ENCODE results near the gene RASGRP2. TPM values are rescaled to one million over a fixed set of nuclear protein-coding genes. Genes with fewer than 3 reads are reported as not detected.

RASGRP2 gene
- total and polyA plus RNA-seq, 5 experiments from 2014 or later = 168 to 682 (median 253) TPM

- no peak overlapping the region for H3K4me3 Mint-ChIP-seq
- peaks cover 30 to 82% (median 66%) of the 10 kb centered on the region in 5 donors for H3K27me3 Mint-ChIP-seq
- peak overlapping the region in 1 of 10 donors; percentile 40 for H3K27ac Mint-ChIP-seq
- ATAC-seq (no peak), DNase-seq (no peak)
- H3K4me1 Mint-ChIP-seq = peaks cover 14 to 23% (median 17%) of the 10 kb centered on the region in 4 donors
- peaks cover 0 to 6% (median 0%) of the 10 kb centered on the region in 3 donors for H3K36me3 Mint-ChIP-seq
- POLR2A ChIA-PET = interaction anchor here (1.3 kb wide), 1 partner anchor 29 kb away, joined by 3 read pairs; no protein-coding TSS in a partner anchor
- H3K9me3 Mint-ChIP-seq = no peaks in the 10 kb centered on the region
Measured at GRCh38 chr11:64715756-64716472, 28.0 kb downstream of the RASGRP2 start.

DNA sequence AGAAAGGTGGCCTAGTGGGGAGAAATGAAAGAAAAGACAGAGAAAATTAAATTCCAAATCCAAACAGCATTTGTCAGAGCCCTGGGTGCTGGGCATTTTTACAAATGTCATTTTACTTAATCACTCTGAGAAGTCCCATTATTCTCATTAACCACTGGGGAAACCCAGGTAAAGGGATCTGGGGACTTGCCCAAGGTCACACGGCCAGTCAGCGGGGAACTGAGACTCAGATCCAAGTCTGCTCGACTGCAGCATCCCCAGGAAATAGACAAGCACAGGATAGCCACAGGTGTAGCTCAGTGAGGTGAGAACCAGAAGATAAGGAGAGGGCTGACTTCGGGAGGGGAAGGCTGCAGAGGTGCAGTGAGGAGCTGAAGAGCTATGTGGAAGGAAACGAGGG lies 28.8 kb downstream of the RASGRP2 start:
- Mint-ChIP-seq H3K27ac (peak overlapping the region in 1 of 10 donors; percentile 73), H3K4me3 (peak overlapping the region in 7 of 10 donors; percentile 35 to 59 (median 39))
- POLR2A ChIA-PET = interaction anchor here (1.3 kb wide), 1 partner anchor 30 kb away, joined by 3 read pairs; no protein-coding TSS in a partner anchor

DNA sequence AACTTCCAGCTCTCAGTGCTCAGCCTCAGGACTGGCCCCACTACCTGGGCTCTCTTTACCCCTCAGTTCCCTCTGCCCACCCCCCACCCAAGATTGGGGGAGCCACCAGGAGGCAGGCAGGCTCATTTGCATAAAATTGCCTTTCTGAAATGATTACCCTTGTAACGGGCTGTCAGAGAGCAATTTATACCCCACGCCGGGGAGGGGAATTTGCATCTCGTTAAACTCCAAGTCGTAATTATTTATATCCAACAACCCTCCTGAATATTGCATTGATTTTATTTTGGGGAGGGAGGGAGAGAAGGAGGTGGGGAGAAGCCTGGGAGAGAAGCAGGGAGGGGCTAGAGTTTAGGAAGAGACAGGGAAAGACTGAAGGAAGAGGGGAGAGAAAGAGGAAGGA lies 29.3 kb downstream of the RASGRP2 start:
- H3K9me3 Mint-ChIP-seq = no peaks in the 10 kb centered on the region
- H3K4me3 Mint-ChIP-seq = peak overlapping the region in 8 of 10 donors; percentile 19 to 70 (median 51)
- peaks cover 0 to 6% (median 0%) of the 10 kb centered on the region in 3 donors for H3K36me3 Mint-ChIP-seq
- ATAC-seq = no peak
- peaks cover 10 to 23% (median 19%) of the 10 kb centered on the region in 4 donors for H3K4me1 Mint-ChIP-seq
- POLR2A ChIA-PET = no interaction called here
- peaks cover 36 to 83% (median 68%) of the 10 kb centered on the region in 5 donors for H3K27me3 Mint-ChIP-seq
- no peak for DNase-seq
- peak overlapping the region in 1 of 10 donors; percentile 73 for H3K27ac Mint-ChIP-seq

More for the DNA sequence above, 28.8 kb downstream of the RASGRP2 start:
- ATAC-seq (no peak), DNase-seq (no peak)
- peaks cover 34 to 83% (median 65%) of the 10 kb centered on the region in 5 donors for H3K27me3 Mint-ChIP-seq
- H3K4me1 Mint-ChIP-seq = peaks cover 10 to 23% (median 19%) of the 10 kb centered on the region in 4 donors
- no peaks in the 10 kb centered on the region for H3K9me3 Mint-ChIP-seq
- peaks cover 0 to 6% (median 0%) of the 10 kb centered on the region in 3 donors for H3K36me3 Mint-ChIP-seq

DNA sequence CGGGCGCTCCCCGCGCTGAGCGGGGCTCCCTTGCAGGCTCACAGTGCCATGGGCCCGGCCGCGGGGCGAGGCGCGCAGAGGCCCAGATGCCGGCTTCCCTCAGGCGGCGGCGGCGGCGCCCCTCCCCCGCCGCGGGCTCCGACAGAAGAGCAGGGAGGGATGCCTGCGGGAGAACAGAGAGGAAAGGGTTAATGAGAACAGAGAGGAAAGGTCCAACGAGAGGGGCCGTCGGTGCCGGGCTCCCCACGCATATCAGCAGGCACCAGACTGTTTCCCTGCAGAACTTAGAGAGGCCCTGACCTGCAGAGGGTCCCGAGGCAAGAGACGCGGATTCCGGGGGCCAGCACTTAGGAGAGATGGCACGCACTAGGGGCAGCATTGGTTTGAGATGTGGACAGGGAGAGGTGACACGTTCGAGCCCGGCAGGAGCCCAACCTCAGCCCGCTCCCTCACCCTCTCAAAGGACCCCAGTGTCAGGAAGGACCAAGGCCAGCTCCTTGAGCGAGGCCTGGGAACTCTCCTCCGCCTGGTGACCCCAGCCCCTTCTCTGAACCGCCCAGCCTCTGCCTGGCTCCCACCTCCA lies 30.1 kb downstream of the RASGRP2 start:
- Mint-ChIP-seq H3K27ac (peak overlapping the region in 1 of 10 donors; percentile 47), H3K27me3 (peaks cover 37 to 87% (median 71%) of the 10 kb centered on the region in 5 donors), H3K9me3 (no peaks in the 10 kb centered on the region), H3K4me1 (peaks cover 10 to 23% (median 19%) of the 10 kb centered on the region in 4 donors), H3K4me3 (peak overlapping the region; percentile 4 to 80 (median 60)), H3K36me3 (peaks cover 0 to 6% (median 0%) of the 10 kb centered on the region in 3 donors)
- peak in 1 of 2 donors; percentile 15 for ATAC-seq
- POLR2A ChIA-PET = no interaction called here
- DNase-seq = no peak

- peaks cover 41 to 86% (median 70%) of the 10 kb centered on the region in 5 donors for H3K27me3 Mint-ChIP-seq
- peaks cover 10 to 23% (median 19%) of the 10 kb centered on the region in 4 donors for H3K4me1 Mint-ChIP-seq
- H3K9me3 Mint-ChIP-seq = no peaks in the 10 kb centered on the region
- peaks cover 0 to 6% (median 0%) of the 10 kb centered on the region in 3 donors for H3K36me3 Mint-ChIP-seq
- POLR2A ChIA-PET = no interaction called here
- DNase-seq = peak in 1 of 10 donors; percentile 17
- no peak overlapping the region for H3K27ac Mint-ChIP-seq
- H3K4me3 Mint-ChIP-seq = no peak overlapping the region
- peak; percentile 58 to 68 for ATAC-seq
Measured at GRCh38 chr11:64713016-64713707, 30.8 kb downstream of the RASGRP2 start.

GRCh38 chr11:64712430-64713015 lies 31.4 kb downstream of the RASGRP2 start:
- POLR2A ChIA-PET = no interaction called here
- DNase-seq (peak in 1 of 10 donors; percentile 17), ATAC-seq (peak; percentile 26 to 38)
- peaks cover 41 to 84% (median 70%) of the 10 kb centered on the region in 5 donors for H3K27me3 Mint-ChIP-seq
- no peak overlapping the region for H3K27ac Mint-ChIP-seq
- H3K9me3 Mint-ChIP-seq = no peaks in the 10 kb centered on the region
- peak overlapping the region; percentile 38 to 70 (median 48) for H3K4me3 Mint-ChIP-seq
- H3K4me1 Mint-ChIP-seq = peaks cover 10 to 23% (median 19%) of the 10 kb centered on the region in 4 donors
- peaks cover 0 to 6% (median 0%) of the 10 kb centered on the region in 3 donors for H3K36me3 Mint-ChIP-seq

DNA sequence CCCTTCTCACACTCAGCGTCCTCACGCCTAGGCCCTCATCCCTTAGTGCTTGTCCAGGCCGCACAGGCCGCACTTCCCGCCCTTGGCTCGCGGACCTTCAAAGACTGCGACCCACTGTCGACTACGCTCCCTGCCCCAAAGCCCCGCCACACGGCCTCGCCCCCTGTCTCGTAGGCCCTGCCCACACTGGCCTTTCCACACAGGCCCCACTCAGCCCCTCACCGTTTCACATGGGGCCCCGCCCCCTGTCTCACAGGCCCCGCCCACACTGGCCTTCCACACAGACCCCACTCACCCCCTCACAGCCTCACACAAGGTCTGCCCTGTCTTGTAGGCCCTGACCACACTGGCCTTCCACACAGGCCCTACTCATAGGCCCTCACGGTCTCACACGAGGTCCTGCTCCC lies 32.0 kb downstream of the RASGRP2 start:
- Mint-ChIP-seq H3K4me1 (peaks cover 10 to 23% (median 19%) of the 10 kb centered on the region in 4 donors), H3K9me3 (no peaks in the 10 kb centered on the region), H3K27me3 (peaks cover 39 to 78% (median 64%) of the 10 kb centered on the region in 5 donors), H3K27ac (peak overlapping the region in 1 of 10 donors; percentile 53), H3K4me3 (peak overlapping the region; percentile 38 to 70 (median 46)), H3K36me3 (peaks cover 0 to 6% (median 0%) of the 10 kb centered on the region in 3 donors)
- DNase-seq = no peak
- ATAC-seq = no peak
- POLR2A ChIA-PET = no interaction called here

- H3K4me3 Mint-ChIP-seq = peak overlapping the region in 5 of 10 donors; percentile 10 to 60 (median 46)
- H3K4me1 Mint-ChIP-seq = peaks cover 10 to 23% (median 19%) of the 10 kb centered on the region in 4 donors
- DNase-seq = no peak
- POLR2A ChIA-PET = no interaction called here
- H3K27ac Mint-ChIP-seq = no peak overlapping the region
- no peaks in the 10 kb centered on the region for H3K9me3 Mint-ChIP-seq
- no peak for ATAC-seq
- peaks cover 43 to 72% (median 63%) of the 10 kb centered on the region in 5 donors for H3K27me3 Mint-ChIP-seq
- H3K36me3 Mint-ChIP-seq = peaks cover 0 to 6% (median 0%) of the 10 kb centered on the region in 3 donors
Measured at GRCh38 chr11:64711138-64711955, 32.6 kb downstream of the RASGRP2 start.

DNA sequence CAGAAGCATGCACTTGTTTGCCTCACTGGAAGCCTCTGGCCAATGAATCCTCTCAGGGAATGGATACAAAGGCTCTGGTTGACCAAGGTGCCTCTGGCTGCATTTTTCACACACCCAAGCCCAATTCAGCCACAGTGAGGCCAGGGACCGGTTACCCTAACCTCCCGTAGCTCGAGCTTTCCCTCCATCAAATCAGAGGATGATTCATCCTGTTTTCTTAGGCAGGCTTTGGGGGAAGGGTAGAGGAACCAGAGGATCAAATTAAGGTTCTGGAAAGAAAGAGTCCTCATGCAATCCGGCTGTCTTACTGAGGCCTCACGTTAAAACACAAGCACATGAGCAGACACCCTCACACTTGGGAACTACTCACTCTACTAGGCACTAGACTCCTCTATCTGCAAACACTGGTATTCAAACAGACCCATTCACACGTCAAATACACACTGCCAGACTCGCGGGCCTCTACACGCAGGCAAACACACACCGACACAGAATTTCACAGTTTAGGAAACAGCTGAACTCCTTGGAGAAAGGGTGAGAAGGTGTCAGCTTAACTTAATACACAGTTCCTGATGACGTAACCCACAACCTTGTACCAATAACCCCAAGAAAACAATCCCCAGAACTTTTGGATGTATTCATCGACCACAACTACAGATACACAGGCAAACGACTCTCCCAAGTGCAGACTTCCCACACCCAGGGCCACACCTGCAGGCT lies 33.4 kb downstream of the RASGRP2 start:
- Mint-ChIP-seq H3K27me3 (peaks cover 36 to 64% (median 58%) of the 10 kb centered on the region in 5 donors), H3K27ac (peak overlapping the region in 1 of 10 donors; percentile 40), H3K4me1 (peaks cover 10 to 23% (median 19%) of the 10 kb centered on the region in 4 donors), H3K36me3 (peaks cover 0 to 6% (median 0%) of the 10 kb centered on the region in 3 donors), H3K4me3 (peak overlapping the region in 4 of 10 donors; percentile 10 to 46 (median 28)), H3K9me3 (no peaks in the 10 kb centered on the region)
- DNase-seq = no peak
- no peak for ATAC-seq
- POLR2A ChIA-PET = no interaction called here

- H3K4me1 Mint-ChIP-seq = peaks cover 0 to 6% (median 2%) of the 10 kb centered on the region in 4 donors
- ATAC-seq (no peak), DNase-seq (no peak)
- H3K4me3 Mint-ChIP-seq = no peak overlapping the region
- peak overlapping the region in 1 of 10 donors; percentile 44 for H3K27ac Mint-ChIP-seq
- POLR2A ChIA-PET = no interaction called here
- H3K9me3 Mint-ChIP-seq = no peaks in the 10 kb centered on the region
- peaks cover 19 to 42% (median 27%) of the 10 kb centered on the region in 5 donors for H3K27me3 Mint-ChIP-seq
- H3K36me3 Mint-ChIP-seq = no peaks in the 10 kb centered on the region
Measured at GRCh38 chr11:64705501-64705900, 38.4 kb downstream of the RASGRP2 start.

DNA sequence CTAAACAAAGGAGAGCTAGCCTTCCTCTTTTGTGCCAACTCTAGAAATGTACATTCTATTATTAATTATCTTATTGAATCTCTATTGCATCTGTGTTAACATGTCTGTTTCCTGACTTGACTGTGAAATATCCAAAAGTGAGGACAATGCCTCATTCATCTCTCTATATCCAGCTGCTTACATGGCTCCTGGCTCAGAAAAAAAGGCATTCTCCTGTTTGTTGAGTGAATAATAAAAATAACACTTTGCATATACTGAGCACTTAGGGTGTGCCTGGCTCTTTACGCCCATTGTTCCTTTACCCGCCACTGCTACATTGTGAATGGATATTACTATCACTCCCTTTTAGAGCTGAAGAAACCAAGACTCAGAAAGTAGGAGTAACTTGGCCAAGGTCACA lies 40.9 kb downstream of the RASGRP2 start:
- H3K9me3 Mint-ChIP-seq = no peaks in the 10 kb centered on the region
- POLR2A ChIA-PET = interaction anchor here (0.6 kb wide), 1 partner anchor 218 kb away, joined by 5 read pairs; no protein-coding TSS in a partner anchor
- no peak overlapping the region for H3K27ac Mint-ChIP-seq
- H3K4me1 Mint-ChIP-seq = peaks cover 0 to 6% (median 2%) of the 10 kb centered on the region in 4 donors
- H3K27me3 Mint-ChIP-seq = peaks cover 10 to 26% (median 14%) of the 10 kb centered on the region in 5 donors
- DNase-seq (no peak), ATAC-seq (no peak)
- no peaks in the 10 kb centered on the region for H3K36me3 Mint-ChIP-seq
- no peak overlapping the region for H3K4me3 Mint-ChIP-seq

Measured in naive thymus-derived CD8-positive, alpha-beta T cell (primary cell).